Left ventricle myocardium inferior (tissue), 1 donor: Measurements from ENCODE around the gene FBXW11. TPM values are rescaled to one million over a fixed set of nuclear protein-coding genes. Genes with fewer than 3 reads are reported as not detected.

Source experiments
- DNase-seq: peaks from one replicate; pipeline ENCODE4 v3.0.0-alpha.2; 2020
- H3K27ac ChIP-seq: fragments of 200-600 bp; replicated peaks from 2 replicates; pipeline ENCODE4 v1.8.0; 2021
- H3K27me3 ChIP-seq: fragments of 200-600 bp; 2 replicates; pipeline ENCODE4 v1.8.0; 2021; ENCODE audit warnings: low read depth
- H3K36me3 ChIP-seq: fragments of 200-600 bp; 2 replicates; pipeline ENCODE4 v1.8.0; 2021
- H3K4me1 ChIP-seq: fragments of 200-600 bp; 2 replicates; pipeline ENCODE4 v1.8.0; 2021
- H3K4me3 ChIP-seq: fragments of 200-600 bp; 2 replicates; pipeline ENCODE4 v1.8.0; 2021; ENCODE audit warnings: mild to moderate bottlenecking, moderate library complexity
- H3K9me3 ChIP-seq: fragments of 200-600 bp; replicated peaks from 2 replicates; pipeline ENCODE4 v1.8.0; 2021
- CTCF ChIP-seq: fragments of 200-600 bp; IDR thresholded peaks from 2 replicates; pipeline ENCODE4 v1.8.0; 2021; ENCODE audit warnings: antibody characterized with exemption, mild to moderate bottlenecking, borderline replicate concordance
- intact Hi-C: fragments of 100-400 bp; cut with micrococcal nuclease; formaldehyde crosslinking; loops from one replicate; pipeline ENCODE4 v1.11.0; 2022
- total RNA-seq: library from RNA; stranded (reverse); fragmentation: NEBNext Ultra II Directional; extraction: Animal tissue kit (Norgen Biotek cat#: 25700); gene quantifications from one replicate; pipeline ENCODE4 v1.2.1, GENCODE V29; 2021
- donor health status: DM: no; HTN: yes; CAD: no; lungs with severe emphysema.

Gene FBXW11
- total RNA-seq, 1 donor from 2014 or later: 69.0 TPM

GRCh38 chr5:171911152-171911551 lies 95.3 kb downstream of the FBXW11 start:
- DNase-seq: no peak
- Histone ChIP-seq H3K4me3 (no peak overlapping the region), H3K9me3 (no peaks in the 10 kb centered on the region), H3K4me1 (peaks cover 44% of the 10 kb centered on the region), H3K27ac (no peak overlapping the region), H3K36me3 (peaks cover 17% of the 10 kb centered on the region), H3K27me3 (no peaks in the 10 kb centered on the region)
- TF ChIP-seq CTCF: no peak
- intact Hi-C loops: loop anchor here (10.0 kb wide), 2 partner anchors 94 to 284 kb away; partner anchors contain the start of genes EFCAB9 and FBXW11

- TF ChIP-seq CTCF: no peak
- Histone ChIP-seq H3K36me3 (peaks cover 17% of the 10 kb centered on the region), H3K27ac (no peak overlapping the region), H3K4me3 (no peak overlapping the region), H3K4me1 (peaks cover 47% of the 10 kb centered on the region), H3K9me3 (no peaks in the 10 kb centered on the region), H3K27me3 (no peaks in the 10 kb centered on the region)
- DNase-seq: no peak
- intact Hi-C loops: loop anchor here (5.0 kb wide), 1 partner anchor 491 kb away; the partner anchor contains the start of gene FGF18
Observed at GRCh38 chr5:171908638-171909037, 97.8 kb downstream of the FBXW11 start.

DNA sequence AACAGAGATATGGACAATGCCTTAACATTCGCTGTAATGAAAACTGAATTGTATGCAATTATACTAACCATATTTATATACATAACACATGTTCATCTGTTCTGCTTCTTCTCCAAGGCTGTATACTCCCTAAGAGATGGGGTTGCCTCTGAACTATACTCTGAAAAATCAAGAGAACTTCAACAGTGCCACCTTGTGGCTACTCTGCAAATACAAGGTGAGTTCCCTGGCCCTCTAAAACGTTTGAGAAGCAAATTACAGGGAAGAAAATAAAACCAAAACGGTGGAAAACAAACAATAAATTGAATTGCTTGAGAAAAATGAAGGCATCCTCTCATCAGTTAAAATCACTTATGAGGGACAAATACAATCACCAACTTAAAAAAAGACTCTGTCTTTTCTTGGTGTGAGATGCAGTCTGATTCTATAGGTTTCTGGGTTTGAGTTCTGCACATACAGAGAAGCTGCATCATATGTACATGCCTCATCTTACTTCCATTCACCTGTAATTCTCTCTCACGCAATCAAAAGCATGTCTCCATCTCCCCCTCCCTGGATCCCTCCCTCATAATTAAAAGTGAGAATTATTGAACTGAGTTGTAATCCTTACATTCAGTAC lies 98.6 kb downstream of the FBXW11 start:
- no peaks in the 10 kb centered on the region for H3K27me3 ChIP-seq
- intact Hi-C loops: loop anchor here (5.0 kb wide), 1 partner anchor 491 kb away; the partner anchor contains the start of gene FGF18

DNA sequence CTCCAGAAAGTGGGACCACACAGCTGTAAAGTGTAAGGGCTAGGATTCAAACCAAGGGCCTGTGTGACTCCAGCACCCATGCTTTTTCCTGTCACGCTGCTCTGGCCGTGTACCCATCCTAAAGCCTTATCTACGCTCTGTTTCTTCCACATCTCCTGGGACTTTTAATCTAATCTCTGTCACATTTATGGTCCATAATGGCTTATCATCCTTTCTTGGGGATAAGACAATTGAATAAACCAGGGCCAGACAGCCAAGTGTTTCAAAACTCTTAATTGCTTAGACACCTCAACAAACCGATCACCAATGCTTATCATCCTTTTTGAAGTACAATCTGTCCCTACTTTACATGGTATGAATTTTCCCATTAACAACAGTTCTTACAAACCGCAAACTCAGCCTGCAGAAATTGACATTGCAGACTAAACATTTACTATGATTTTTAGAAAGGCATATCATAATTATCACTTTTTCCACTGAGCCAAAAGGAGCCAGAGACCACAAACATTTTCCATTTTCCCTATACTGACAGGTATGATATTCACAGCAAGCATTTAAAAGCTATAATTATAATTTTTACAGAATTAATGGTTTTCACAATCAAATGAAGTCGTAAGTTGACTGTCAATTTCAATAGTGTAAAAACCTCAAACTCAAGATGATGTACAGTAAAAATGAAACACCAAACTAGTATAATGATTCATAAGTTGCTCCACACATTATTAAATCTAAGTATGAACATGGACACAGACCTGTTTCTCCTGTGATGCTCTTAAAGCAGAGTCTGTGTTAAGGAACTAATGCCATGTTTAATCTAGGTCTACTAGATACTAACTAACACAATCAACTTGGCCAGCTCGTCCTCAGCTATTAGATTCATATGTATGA lies 99.5 kb downstream of the FBXW11 start:
- H3K27me3 ChIP-seq: no peaks in the 10 kb centered on the region
- TF ChIP-seq CTCF: no peak
- no peaks in the 10 kb centered on the region for H3K9me3 ChIP-seq
- no peak overlapping the region for H3K27ac ChIP-seq
- H3K4me3 ChIP-seq: no peak overlapping the region
- peaks cover 17% of the 10 kb centered on the region for H3K36me3 ChIP-seq
- DNase-seq: no peak
- intact Hi-C loops: loop anchor here (5.0 kb wide), 1 partner anchor 490 kb away; the partner anchor contains the start of gene FGF18
- peaks cover 31% of the 10 kb centered on the region for H3K4me1 ChIP-seq

More for the DNA sequence above, 98.6 kb downstream of the FBXW11 start:
- Histone ChIP-seq H3K4me3 (no peak overlapping the region), H3K27ac (no peak overlapping the region), H3K4me1 (peaks cover 40% of the 10 kb centered on the region), H3K36me3 (peaks cover 17% of the 10 kb centered on the region), H3K9me3 (no peaks in the 10 kb centered on the region)
- peak; percentile 85 for TF ChIP-seq CTCF
- DNase-seq: no peak

GRCh38 chr5:171906066-171906570 lies 100.3 kb downstream of the FBXW11 start:
- Histone ChIP-seq H3K36me3 (peaks cover 17% of the 10 kb centered on the region), H3K27me3 (no peaks in the 10 kb centered on the region), H3K27ac (no peak overlapping the region), H3K4me3 (no peak overlapping the region), H3K4me1 (peaks cover 28% of the 10 kb centered on the region), H3K9me3 (no peaks in the 10 kb centered on the region)
- no peak for TF ChIP-seq CTCF
- no peak for DNase-seq
- intact Hi-C loops: loop anchor here (5.0 kb wide), 1 partner anchor 489 kb away; the partner anchor contains the start of gene FGF18
